Activated T-helper 17 cell treated with anti-CD3 and anti-CD28 coated beads, Interleukin-2, amount 50 U/mL, for 72 hours (primary cell): ENCODE measurements around the gene ENPP4. TPM values are rescaled to one million over a fixed set of nuclear protein-coding genes. Genes with fewer than 3 reads are reported as not detected.
A peak's percentile ranks its signal among the peaks of the same experiment; 100 is the strongest.
"Not testable (repeated sequence)": the region's sequence is repeated elsewhere in the genome, so short reads cannot be mapped to it uniquely, and the experiment has no call there.

ENCODE experiments used
- ATAC-seq: fragments of 150-1000 bp; cut with Tn5 transposase; replicated peaks from 2 replicates; pipeline ENCODE4 v1.10.0; 2021; ENCODE audit warnings: mild to moderate bottlenecking, moderate library complexity
- H3K27ac Mint-ChIP-seq: one replicate; pipeline ENCODE4 v1.8.0; 2022; ENCODE audit warnings: mixed read lengths
- H3K27me3 Mint-ChIP-seq: one replicate; pipeline ENCODE4 v1.8.0; 2022; ENCODE audit warnings: mixed read lengths
- H3K36me3 Mint-ChIP-seq: one replicate; pipeline ENCODE4 v1.8.0; 2022; ENCODE audit warnings: low read depth, mild to moderate bottlenecking, mixed read lengths
- H3K4me1 Mint-ChIP-seq: one replicate; pipeline ENCODE4 v1.8.0; 2022; ENCODE audit warnings: mixed read lengths
- H3K4me3 Mint-ChIP-seq: one replicate; pipeline ENCODE4 v1.8.0; 2022; ENCODE audit warnings: mild to moderate bottlenecking, mixed read lengths
- H3K9me3 Mint-ChIP-seq: one replicate; pipeline ENCODE4 v1.8.0; 2022; ENCODE audit warnings: mixed read lengths
- total RNA-seq, 2 donors: library from RNA; stranded (reverse); gene quantifications; one replicate each; pipeline ENCODE4 v1.2.3, GENCODE V29; 2022

ENPP4 gene
- total RNA-seq, 2 donors from 2014 or later = 7.4 to 9.1 TPM

DNA sequence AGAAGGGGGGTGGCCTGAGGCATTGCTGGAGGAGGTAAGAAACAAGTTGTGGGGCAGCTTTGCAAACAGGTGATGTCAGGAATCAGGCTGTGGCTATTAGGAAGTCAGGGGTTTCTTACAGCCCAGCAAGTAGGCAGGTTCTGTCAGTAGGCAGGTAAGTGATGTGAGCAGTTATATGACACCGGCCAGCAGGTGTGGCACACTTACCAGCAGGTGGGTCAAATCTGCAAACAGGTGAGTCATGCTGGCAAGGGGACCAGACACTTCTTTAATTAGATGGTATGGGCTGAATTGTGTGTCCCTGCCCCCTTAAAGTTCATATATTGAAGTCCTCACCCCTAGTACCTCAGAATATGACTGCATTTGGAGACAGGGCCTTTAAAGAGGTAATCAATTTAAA is 16.4 kb upstream of the ENPP4 start:
- no peak for ATAC-seq
- H3K9me3 Mint-ChIP-seq = no peaks in the 10 kb centered on the region
- H3K4me3 Mint-ChIP-seq = no peak overlapping the region
- no peaks in the 10 kb centered on the region for H3K36me3 Mint-ChIP-seq
- H3K27me3 Mint-ChIP-seq = no peaks in the 10 kb centered on the region
- H3K27ac Mint-ChIP-seq = no peak overlapping the region
- no peaks in the 10 kb centered on the region for H3K4me1 Mint-ChIP-seq

DNA sequence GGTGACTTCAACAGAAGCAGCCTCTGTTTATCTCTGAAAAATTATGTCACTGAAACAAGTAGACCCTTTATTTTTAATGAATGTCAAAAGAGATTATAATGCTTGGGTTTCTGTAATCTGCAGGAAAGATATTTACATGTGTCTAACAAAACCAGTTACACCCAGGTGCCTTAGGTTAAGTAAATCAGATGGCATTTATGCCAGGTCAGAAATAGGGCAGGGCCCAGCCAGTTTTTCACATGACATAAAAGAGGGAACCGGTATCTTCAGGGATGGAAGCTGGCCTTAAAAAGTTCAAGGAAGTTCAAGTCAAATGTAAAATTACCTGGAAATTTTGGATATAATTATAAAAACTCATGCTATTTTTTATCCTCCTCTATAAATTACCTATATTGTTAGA is 14.2 kb upstream of the ENPP4 start:
- no peaks in the 10 kb centered on the region for H3K36me3 Mint-ChIP-seq
- H3K27ac Mint-ChIP-seq = no peak overlapping the region
- H3K27me3 Mint-ChIP-seq = no peaks in the 10 kb centered on the region
- H3K9me3 Mint-ChIP-seq = no peaks in the 10 kb centered on the region
- peaks cover 5% of the 10 kb centered on the region for H3K4me1 Mint-ChIP-seq
- H3K4me3 Mint-ChIP-seq = no peak overlapping the region
- ATAC-seq = no peak

DNA sequence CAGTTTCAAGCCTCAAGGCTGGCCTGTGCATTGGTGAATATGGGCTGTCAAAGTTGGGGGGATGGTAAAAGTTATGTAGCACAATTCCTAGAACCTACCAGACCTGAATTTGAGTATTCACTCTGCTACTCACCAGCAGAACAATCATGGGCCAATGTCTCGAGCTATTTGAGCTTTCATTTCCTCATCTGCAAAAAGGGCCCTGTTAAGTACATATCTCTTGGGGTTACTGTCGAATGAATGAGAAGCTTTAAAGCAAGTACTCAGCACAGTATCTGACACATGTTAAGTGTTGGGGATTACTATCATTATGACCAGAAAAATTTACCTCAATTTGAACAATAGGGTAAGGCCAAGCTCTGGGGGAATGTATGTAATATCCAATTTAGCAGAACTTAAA is 13.5 kb upstream of the ENPP4 start:
- H3K27me3 Mint-ChIP-seq = no peaks in the 10 kb centered on the region
- H3K4me1 Mint-ChIP-seq = peaks cover 5% of the 10 kb centered on the region
- H3K9me3 Mint-ChIP-seq = no peaks in the 10 kb centered on the region
- no peak overlapping the region for H3K27ac Mint-ChIP-seq
- ATAC-seq = no peak
- H3K36me3 Mint-ChIP-seq = no peaks in the 10 kb centered on the region
- H3K4me3 Mint-ChIP-seq = no peak overlapping the region

DNA sequence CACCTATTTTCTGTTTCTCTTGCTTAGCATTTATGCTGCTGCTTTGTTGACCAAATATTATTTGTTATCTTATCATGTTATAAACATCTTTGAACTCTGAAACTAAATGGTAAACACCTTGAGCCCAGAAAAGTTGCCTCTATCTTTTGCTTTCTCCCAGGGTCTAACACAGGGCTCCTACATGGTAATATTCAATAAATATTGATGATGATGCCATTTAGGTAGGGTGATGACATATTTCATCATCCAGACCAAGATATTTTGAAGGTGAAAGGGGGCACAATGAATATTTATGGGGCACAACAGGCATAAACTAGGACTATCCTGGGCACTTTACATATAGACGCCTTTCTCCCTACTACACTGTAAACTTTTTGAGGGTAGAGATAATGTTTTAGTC is 11.6 kb upstream of the ENPP4 start:
- no peaks in the 10 kb centered on the region for H3K27me3 Mint-ChIP-seq
- peaks cover 5% of the 10 kb centered on the region for H3K36me3 Mint-ChIP-seq
- peaks cover 6% of the 10 kb centered on the region for H3K9me3 Mint-ChIP-seq
- H3K4me1 Mint-ChIP-seq = peaks cover 12% of the 10 kb centered on the region
- H3K27ac Mint-ChIP-seq = no peak overlapping the region
- H3K4me3 Mint-ChIP-seq = no peak overlapping the region
- ATAC-seq = no peak

DNA sequence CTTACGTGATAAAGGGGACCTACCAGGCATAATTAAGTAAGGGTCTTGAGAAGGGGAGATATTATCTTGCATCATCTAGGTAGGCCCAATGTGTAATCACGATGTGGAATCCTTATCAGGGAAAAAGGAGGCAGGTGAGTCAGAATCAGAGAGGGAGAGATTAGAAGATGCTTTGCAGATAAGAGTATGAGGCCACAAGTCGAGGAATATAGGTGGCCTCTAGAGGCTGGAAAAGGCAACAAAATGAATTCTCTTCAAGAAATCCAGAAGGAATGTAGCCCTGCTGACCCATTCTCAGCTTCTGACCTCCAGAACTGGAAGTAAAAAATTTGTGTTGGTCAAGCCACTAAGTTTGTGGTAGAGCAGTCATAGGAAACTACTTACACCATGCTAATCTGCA is 11.0 kb upstream of the ENPP4 start:
- H3K27me3 Mint-ChIP-seq = no peaks in the 10 kb centered on the region
- peaks cover 6% of the 10 kb centered on the region for H3K9me3 Mint-ChIP-seq
- H3K36me3 Mint-ChIP-seq = peaks cover 5% of the 10 kb centered on the region
- H3K27ac Mint-ChIP-seq = no peak overlapping the region
- ATAC-seq = no peak
- H3K4me1 Mint-ChIP-seq = peaks cover 12% of the 10 kb centered on the region
- H3K4me3 Mint-ChIP-seq = no peak overlapping the region

DNA sequence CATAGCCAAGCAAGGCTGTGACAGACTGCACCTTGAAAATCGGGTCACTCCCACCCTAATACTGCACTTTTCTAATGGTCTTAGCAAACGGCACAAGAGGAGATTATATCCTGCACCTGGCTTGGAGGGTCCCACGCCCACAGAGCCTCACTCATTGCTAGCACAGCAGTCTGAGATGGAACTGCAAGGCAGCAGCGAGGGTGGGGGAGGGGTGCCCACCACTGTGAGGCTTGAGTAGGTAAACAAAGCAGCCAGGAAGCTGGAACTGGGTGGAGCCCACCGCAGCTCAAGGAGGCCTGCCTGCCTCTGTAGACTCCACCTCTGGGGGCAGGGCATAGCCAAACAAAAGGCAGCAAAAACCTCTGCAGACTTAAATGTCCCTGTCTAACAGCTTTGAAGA is 10.1 kb upstream of the ENPP4 start:
- Mint-ChIP-seq H3K4me3 (peak overlapping the region; percentile 5), H3K4me1 (peaks cover 12% of the 10 kb centered on the region)
- not testable (repeated sequence) for H3K36me3 Mint-ChIP-seq, ATAC-seq, H3K9me3 Mint-ChIP-seq, H3K27me3 Mint-ChIP-seq, H3K27ac Mint-ChIP-seq

DNA sequence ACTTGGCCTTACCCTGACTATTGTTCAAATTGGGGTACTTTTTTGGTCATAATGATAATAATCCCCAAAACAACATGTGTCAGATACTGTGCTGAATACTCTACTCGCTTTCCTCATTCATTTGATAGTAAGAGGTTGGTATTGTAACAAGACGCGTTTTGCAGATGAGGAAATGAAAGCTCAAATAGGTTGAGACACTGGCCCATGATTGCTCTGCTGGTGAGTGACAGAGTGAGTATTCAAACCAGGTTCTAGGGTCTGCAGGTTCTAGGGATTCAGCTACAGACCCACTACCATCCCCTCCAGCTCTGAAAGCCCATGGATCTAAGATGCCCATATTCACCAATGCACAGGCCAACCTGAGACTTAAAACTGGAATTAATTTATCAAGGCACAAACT is 1.3 kb upstream of the ENPP4 start:
- H3K9me3 Mint-ChIP-seq = no peaks in the 10 kb centered on the region
- H3K36me3 Mint-ChIP-seq = no peaks in the 10 kb centered on the region
- H3K27ac Mint-ChIP-seq = peak overlapping the region; percentile 96
- peak overlapping the region; percentile 90 for H3K4me3 Mint-ChIP-seq
- H3K27me3 Mint-ChIP-seq = no peaks in the 10 kb centered on the region
- peaks cover 11% of the 10 kb centered on the region for H3K4me1 Mint-ChIP-seq
- no peak for ATAC-seq

DNA sequence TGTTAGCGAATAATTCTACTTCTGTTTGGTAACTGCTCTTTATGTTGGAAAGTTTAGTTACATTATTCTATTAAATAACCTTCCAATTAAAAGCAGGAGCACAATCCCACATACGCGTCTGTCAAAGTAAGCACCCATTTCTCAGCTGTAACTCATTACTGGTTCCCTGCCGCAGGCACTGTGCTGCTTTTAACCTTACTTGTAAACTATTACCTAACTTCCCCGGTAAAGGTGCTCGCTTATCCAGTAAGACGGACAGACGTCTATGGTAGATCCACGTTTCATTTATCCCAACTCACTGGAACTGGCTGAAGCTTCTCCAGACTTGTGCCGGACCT is 529 bp upstream of the ENPP4 start:
- peaks cover 14% of the 10 kb centered on the region for H3K4me1 Mint-ChIP-seq
- peak overlapping the region; percentile 96 for H3K27ac Mint-ChIP-seq
- no peaks in the 10 kb centered on the region for H3K36me3 Mint-ChIP-seq
- H3K4me3 Mint-ChIP-seq = peak overlapping the region; percentile 90
- ATAC-seq = peak; percentile 26
- no peaks in the 10 kb centered on the region for H3K9me3 Mint-ChIP-seq
- no peaks in the 10 kb centered on the region for H3K27me3 Mint-ChIP-seq

DNA sequence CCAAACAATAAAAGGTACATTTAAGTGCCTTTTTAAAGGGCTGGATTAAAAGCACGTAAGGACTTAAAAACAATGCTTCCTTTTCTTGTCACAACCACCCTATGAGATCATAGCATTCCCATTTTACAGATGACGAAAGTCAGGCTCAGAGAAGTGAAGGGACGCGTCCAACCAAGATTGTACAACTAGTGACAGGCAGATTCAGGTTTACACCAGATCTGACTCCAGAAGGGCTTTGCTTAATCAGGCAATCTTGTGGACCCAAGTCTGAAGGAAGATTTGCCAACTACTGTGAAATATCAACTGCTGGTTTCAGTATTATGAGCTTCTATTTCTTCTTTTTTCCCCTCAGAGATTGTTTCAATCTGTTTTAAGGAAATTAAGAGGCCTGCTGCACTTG is 877 bp downstream of the ENPP4 start:
- H3K4me1 Mint-ChIP-seq = peaks cover 15% of the 10 kb centered on the region
- peak overlapping the region; percentile 96 for H3K27ac Mint-ChIP-seq
- H3K4me3 Mint-ChIP-seq = peak overlapping the region; percentile 90
- H3K9me3 Mint-ChIP-seq = no peaks in the 10 kb centered on the region
- no peaks in the 10 kb centered on the region for H3K36me3 Mint-ChIP-seq
- H3K27me3 Mint-ChIP-seq = no peaks in the 10 kb centered on the region
- no peak for ATAC-seq

DNA sequence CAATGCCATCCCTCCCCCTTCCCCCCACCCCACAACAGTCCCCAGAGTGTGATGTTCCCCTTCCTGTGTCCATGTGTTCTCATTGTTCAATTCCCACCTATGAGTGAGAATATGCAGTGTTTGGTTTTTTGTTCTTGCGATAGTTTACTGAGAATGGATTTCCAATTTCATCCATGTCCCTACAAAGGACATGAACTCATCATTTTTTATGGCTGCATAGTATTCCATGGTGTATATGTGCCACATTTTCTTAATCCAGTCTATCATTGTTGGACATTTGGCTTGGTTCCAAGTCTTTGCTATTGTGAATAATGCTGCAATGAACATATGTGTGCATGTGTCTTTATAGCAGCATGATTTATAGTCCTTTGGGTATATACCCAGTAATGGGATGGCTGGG is 1.5 kb downstream of the ENPP4 start:
- H3K36me3 Mint-ChIP-seq, H3K27ac Mint-ChIP-seq, H3K9me3 Mint-ChIP-seq, ATAC-seq, H3K27me3 Mint-ChIP-seq: not testable (repeated sequence)
- Mint-ChIP-seq H3K4me1 (peaks cover 15% of the 10 kb centered on the region), H3K4me3 (peak overlapping the region; percentile 90)

DNA sequence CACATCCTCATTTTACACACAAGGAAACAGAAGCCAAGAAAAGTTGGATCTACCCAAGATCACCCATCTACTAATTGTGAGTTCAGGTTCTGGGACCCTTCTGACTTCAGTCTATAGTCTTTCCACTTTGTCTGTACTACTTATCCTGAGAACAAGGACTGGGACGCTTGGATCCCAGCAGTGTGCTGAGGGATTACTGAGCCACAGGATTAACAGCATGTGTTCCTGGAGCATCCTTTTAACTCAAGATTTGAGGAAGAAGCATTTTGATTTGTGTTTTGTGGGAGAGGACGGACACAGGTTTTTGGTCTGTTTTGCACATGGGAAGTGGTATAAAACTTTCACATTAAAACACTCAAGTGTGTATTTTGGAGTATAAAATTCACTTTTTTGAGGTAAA is 4.4 kb downstream of the ENPP4 start:
- ATAC-seq = no peak
- no peak overlapping the region for H3K4me3 Mint-ChIP-seq
- no peaks in the 10 kb centered on the region for H3K9me3 Mint-ChIP-seq
- H3K27ac Mint-ChIP-seq = no peak overlapping the region
- H3K27me3 Mint-ChIP-seq = no peaks in the 10 kb centered on the region
- no peaks in the 10 kb centered on the region for H3K36me3 Mint-ChIP-seq
- H3K4me1 Mint-ChIP-seq = peaks cover 20% of the 10 kb centered on the region

DNA sequence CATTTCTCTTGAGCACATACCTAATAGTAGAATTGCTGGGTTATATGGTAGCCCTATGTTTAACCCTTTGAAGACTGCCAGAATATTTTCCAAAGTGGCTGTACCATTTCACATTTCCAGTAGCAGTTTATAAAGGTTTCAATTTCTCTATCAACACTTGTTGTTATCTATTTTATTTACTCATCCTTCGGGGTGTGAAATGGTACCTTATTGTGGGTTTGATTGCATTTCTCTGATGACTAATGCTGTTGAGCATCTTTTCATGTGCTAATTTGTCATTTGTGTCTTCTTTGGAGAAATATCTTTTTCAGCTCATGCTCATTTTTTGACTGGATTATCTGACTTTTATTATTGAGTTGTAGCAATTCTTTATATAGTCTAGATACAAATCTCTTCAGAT is 5.4 kb downstream of the ENPP4 start:
- Mint-ChIP-seq H3K27me3 (no peaks in the 10 kb centered on the region), H3K4me3 (no peak overlapping the region), H3K9me3 (no peaks in the 10 kb centered on the region), H3K4me1 (peaks cover 20% of the 10 kb centered on the region), H3K36me3 (no peaks in the 10 kb centered on the region), H3K27ac (no peak overlapping the region)
- peak; percentile 46 for ATAC-seq

DNA sequence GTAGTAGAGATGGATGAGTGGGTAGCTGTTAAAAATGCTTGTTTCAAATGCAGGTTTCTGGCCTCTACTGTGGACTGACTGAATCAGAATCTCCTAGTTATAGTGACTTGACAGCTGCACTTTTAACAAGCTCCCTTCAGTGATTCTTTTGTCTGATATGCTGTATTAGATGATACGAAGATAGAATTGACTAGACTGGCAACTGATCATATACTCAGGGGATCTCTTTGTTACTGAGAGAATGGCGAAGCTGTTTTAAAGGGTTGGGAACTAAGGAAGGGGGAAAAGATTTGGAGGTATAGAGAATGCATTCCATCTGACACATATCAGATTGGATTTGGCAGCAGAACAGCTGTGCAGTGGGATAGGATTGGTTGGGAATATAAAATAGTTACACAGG is 7.0 kb downstream of the ENPP4 start:
- H3K4me1 Mint-ChIP-seq = peaks cover 15% of the 10 kb centered on the region
- no peak overlapping the region for H3K27ac Mint-ChIP-seq
- H3K27me3 Mint-ChIP-seq = no peaks in the 10 kb centered on the region
- ATAC-seq = no peak
- peaks cover 9% of the 10 kb centered on the region for H3K36me3 Mint-ChIP-seq
- no peak overlapping the region for H3K4me3 Mint-ChIP-seq
- no peaks in the 10 kb centered on the region for H3K9me3 Mint-ChIP-seq

DNA sequence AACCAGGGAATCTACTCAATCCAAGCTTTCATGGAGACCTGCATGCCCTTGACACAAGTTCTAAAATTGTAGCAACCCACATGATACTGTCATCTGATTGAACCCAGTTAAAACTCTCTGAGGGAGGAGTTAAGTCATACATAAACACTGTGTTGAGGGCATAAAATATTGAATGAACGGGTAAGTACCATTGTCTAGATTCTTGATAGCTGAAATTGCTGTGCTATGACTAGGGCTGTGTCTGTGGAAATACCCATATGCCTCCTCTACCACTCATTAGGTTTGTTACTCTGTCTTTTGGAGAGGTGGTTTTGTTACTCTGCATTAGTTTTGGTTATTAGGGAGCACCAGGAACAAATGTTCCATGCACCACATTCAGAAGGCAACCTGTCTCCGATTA is 7.6 kb downstream of the ENPP4 start:
- Mint-ChIP-seq H3K9me3 (no peaks in the 10 kb centered on the region), H3K4me1 (peaks cover 15% of the 10 kb centered on the region), H3K4me3 (no peak overlapping the region), H3K27me3 (no peaks in the 10 kb centered on the region), H3K36me3 (peaks cover 12% of the 10 kb centered on the region), H3K27ac (no peak overlapping the region)
- ATAC-seq = peak; percentile 46

DNA sequence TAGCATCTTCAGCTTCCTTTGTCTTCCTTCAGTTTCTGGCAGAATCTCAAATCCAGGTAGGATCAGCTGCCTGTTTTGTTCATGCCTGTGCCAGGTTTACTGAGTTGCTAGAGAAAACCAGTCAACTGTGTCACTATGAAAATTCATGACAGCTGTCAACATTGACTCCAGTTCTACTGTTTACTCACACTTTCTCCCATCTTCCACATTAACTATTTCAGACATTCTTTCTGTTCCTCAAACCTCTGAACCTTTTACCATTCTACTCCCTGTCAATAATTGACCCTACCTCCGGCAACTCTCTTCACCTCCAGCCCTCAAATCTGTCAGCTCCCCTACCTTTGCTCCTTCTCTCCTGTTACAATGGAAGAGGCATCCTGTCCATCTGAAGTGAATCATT is 8.5 kb downstream of the ENPP4 start:
- H3K9me3 Mint-ChIP-seq = no peaks in the 10 kb centered on the region
- peaks cover 15% of the 10 kb centered on the region for H3K4me1 Mint-ChIP-seq
- no peak for ATAC-seq
- H3K27ac Mint-ChIP-seq = no peak overlapping the region
- H3K27me3 Mint-ChIP-seq = no peaks in the 10 kb centered on the region
- H3K36me3 Mint-ChIP-seq = peaks cover 19% of the 10 kb centered on the region
- no peak overlapping the region for H3K4me3 Mint-ChIP-seq

DNA sequence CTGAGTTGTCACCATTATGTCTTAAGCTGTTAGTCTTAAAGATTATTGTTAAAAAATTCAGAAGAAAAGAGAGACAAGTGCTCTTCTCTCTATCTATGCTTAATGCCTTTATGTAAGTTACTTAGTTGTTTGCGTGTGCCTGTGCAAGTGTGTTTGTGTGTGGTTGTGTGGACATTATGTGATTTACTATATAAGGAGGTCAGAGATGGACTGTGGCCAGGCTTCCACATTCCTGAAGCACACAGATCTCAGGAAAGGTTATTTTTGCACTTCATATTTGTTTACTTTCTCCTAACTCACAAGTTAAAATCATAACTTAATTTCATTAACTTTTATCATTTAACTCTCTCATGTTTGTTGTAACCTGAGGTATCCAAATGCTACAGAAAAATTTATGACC is 14.5 kb downstream of the ENPP4 start:
- ATAC-seq = no peak

More for the DNA sequence above, 14.5 kb downstream of the ENPP4 start:
- no peaks in the 10 kb centered on the region for H3K27me3 Mint-ChIP-seq
- no peak overlapping the region for H3K4me3 Mint-ChIP-seq
- H3K9me3 Mint-ChIP-seq = no peaks in the 10 kb centered on the region
- H3K4me1 Mint-ChIP-seq = no peaks in the 10 kb centered on the region
- H3K27ac Mint-ChIP-seq = peak overlapping the region; percentile 33
- peaks cover 26% of the 10 kb centered on the region for H3K36me3 Mint-ChIP-seq
